Immature natural killer cell (primary cell): Measurements from ENCODE around the gene CLEC9A. TPM values are rescaled to one million over a fixed set of nuclear protein-coding genes. Genes with fewer than 3 reads are reported as not detected.
"Not testable (repeated sequence)": the region's sequence is repeated elsewhere in the genome, so short reads cannot be mapped to it uniquely, and the experiment has no call there.

ENCODE experiments used
- DNase-seq, 3 donors: peaks; one replicate each; pipeline ENCODE4 v3.0.0; 2022; ENCODE audit warnings: mixed read lengths in 1 of 3
- H3K27ac Mint-ChIP-seq, 6 donors: one replicate each; pipeline ENCODE4 v1.8.0; 2020; ENCODE audit warnings: mixed read lengths in 6 of 6, mild to moderate bottlenecking in 5 of 6, inconsistent platforms in 4 of 6, moderate library complexity in 3 of 6
- H3K27me3 Mint-ChIP-seq, 3 donors: one replicate each; pipeline ENCODE4 v1.8.0; 2020 to 2021; ENCODE audit warnings: low read depth in 3 of 3, mild to moderate bottlenecking in 3 of 3, mixed read lengths in 3 of 3, moderate library complexity in 3 of 3, inconsistent platforms in 1 of 3
- H3K36me3 Mint-ChIP-seq, 3 donors: one replicate each; pipeline ENCODE4 v1.8.0; 2020; ENCODE audit warnings: mixed read lengths in 3 of 3, inconsistent platforms in 2 of 3, mild to moderate bottlenecking in 2 of 3
- H3K4me1 Mint-ChIP-seq, 2 donors: one replicate each; pipeline ENCODE4 v1.8.0; 2020; ENCODE audit warnings: inconsistent platforms in 2 of 2, mild to moderate bottlenecking in 2 of 2, mixed read lengths in 2 of 2, moderate library complexity in 1 of 2
- H3K4me3 Mint-ChIP-seq, 5 donors: one replicate each; pipeline ENCODE4 v1.8.0; 2020; ENCODE audit warnings: mild to moderate bottlenecking in 5 of 5, mixed read lengths in 5 of 5, inconsistent platforms in 3 of 5, moderate library complexity in 3 of 5
- H3K9me3 Mint-ChIP-seq, 6 donors: one replicate each; pipeline ENCODE4 v1.8.0; 2020; ENCODE audit warnings: mild to moderate bottlenecking in 6 of 6, mixed read lengths in 6 of 6, inconsistent platforms in 4 of 6, moderate library complexity in 3 of 6
- polyA plus RNA-seq, 3 donors: library from polyadenylated mRNA; unstranded; fragments of 300-500 nt; fragmentation: Illumina TruSeq; gene quantifications; one replicate each; pipeline ENCODE4 v1.2.3, GENCODE V29; 2021

Gene CLEC9A
- polyA plus RNA-seq, result under 1 TPM in 1 of 3 donors, not detected in 2; 0.99 TPM

DNA sequence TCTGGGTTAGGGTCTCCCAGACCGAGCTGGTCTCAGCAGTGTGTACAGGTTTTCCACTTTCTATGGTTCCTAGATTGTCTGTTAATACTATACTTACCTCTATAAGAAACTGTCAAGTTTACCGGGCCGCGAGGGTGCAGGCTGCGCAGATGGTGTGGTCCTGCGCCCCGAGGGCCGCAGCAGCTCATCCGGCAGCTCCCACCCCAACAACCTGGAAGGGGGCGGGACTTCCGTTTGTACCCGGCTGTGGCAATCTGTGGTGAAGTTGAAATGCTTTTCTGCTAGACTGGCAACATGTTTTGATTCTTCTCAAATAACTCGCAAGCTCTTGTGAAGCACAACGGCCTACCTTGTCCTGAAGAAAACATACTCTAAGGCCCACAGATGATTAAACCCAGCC lies at the start of gene CLEC9A:
Gene CLEC9A (plus strand): TSS at position 237 of the 400 bp plus-strand sequence. CDS start 22,006 bp downstream, outside the sequence.
- no peak for DNase-seq
- H3K36me3 Mint-ChIP-seq, result peaks cover 0 to 4% (median 0%) of the 10 kb centered on the region in 3 donors
- no peaks in the 10 kb centered on the region for H3K4me1 Mint-ChIP-seq
- H3K4me3 Mint-ChIP-seq, result no peak within 1 kb of the TSS
- no peaks in the 10 kb centered on the region for H3K9me3 Mint-ChIP-seq
- peaks cover 1 to 12% (median 4%) of the 10 kb centered on the region in 3 donors for H3K27me3 Mint-ChIP-seq
- H3K27ac Mint-ChIP-seq, result no peak within 1 kb of the TSS

DNA sequence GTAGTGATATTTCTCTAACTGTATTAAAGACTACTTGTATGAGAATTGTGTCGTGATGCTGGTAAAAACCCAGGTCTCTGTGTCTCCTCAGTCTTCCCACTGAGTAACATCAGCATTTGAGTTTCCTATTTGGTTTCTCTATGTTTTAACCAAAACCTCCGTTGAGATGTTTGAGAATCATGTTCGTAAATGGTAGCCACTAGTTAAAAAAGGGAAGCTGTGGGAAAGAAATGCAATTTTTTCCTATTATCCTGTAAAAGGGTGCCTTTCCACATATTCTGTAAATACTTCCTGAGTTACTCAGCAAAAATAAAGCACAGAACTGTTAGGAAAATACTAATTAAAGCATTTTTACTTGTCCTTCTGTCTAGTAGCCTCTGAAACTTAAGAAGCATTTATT lies 38.6 kb upstream of the CLEC9A start:
- H3K9me3 Mint-ChIP-seq, result no peaks in the 10 kb centered on the region
- H3K27me3 Mint-ChIP-seq, result peaks cover 0 to 3% (median 0%) of the 10 kb centered on the region in 3 donors
- no peak for DNase-seq
- no peak overlapping the region for H3K4me3 Mint-ChIP-seq
- no peak overlapping the region for H3K27ac Mint-ChIP-seq
- H3K4me1 Mint-ChIP-seq, result peaks cover 12% of the 10 kb centered on the region in 2 donors
- peaks cover 0 to 19% (median 0%) of the 10 kb centered on the region in 3 donors for H3K36me3 Mint-ChIP-seq

DNA sequence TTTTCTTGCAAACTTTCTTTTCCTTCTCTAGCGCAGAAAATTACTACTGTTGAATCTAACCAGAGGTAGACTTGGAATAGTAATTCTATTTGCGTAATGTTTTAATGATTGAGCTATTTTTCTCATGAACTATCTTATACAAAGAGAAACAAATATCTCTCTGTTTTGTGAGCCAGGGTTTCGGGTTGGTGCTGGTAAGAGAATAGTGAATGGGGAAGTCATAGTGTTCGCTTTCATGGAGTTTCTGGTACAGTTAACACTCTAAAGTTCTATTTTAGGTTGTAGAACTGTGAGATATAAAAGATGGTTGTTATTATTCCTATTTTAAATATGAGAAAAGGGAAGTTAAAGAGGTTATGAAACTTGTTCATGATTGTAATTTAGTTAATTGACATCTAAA lies 38.2 kb upstream of the CLEC9A start:
- Mint-ChIP-seq H3K9me3 (no peaks in the 10 kb centered on the region), H3K4me3 (no peak overlapping the region), H3K4me1 (peaks cover 16 to 17% of the 10 kb centered on the region in 2 donors), H3K27ac (no peak overlapping the region), H3K27me3 (peaks cover 0 to 3% (median 0%) of the 10 kb centered on the region in 3 donors), H3K36me3 (peaks cover 0 to 19% (median 0%) of the 10 kb centered on the region in 3 donors)
- DNase-seq, result no peak

DNA sequence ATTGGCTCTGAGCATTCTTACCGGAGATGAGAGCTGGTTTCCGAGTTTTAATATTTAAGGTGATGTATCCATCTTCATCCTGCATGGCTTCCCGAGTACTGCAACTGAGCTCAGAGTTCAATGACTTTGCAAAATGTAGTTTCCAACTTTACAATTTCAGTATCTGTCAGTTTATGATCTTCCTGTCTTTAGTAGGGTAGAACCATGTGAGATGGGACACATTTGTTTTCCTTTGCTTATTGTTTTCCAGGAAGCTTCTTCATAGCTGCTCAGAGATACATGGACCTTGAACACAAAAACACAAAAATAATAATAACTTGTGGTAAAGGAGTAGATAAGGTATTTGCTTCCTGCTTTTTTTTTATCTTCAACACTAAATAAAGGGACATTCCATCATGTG lies 31.5 kb upstream of the CLEC9A start, which contains the start of gene CLEC1B:
Gene CLEC1B (minus strand): TSS at position 106 of the 400 bp plus-strand sequence. CDS start 21 bp downstream, at position 85.
- Mint-ChIP-seq H3K27me3 (peaks cover 2 to 3% (median 2%) of the 10 kb centered on the region in 3 donors), H3K36me3 (peaks cover 0 to 6% (median 0%) of the 10 kb centered on the region in 3 donors), H3K27ac (peak within 1 kb of the TSS in 1 of 6 donors; percentile 13), H3K4me3 (peak within 1 kb of the TSS in 1 of 5 donors; percentile 18), H3K9me3 (no peaks in the 10 kb centered on the region), H3K4me1 (peaks cover 20 to 23% of the 10 kb centered on the region in 2 donors)
- no peak for DNase-seq

- peaks cover 0 to 5% (median 0%) of the 10 kb centered on the region in 3 donors for H3K36me3 Mint-ChIP-seq
- H3K27me3 Mint-ChIP-seq, result peaks cover 2 to 7% (median 4%) of the 10 kb centered on the region in 3 donors
- H3K4me3 Mint-ChIP-seq, result no peak overlapping the region
- H3K27ac Mint-ChIP-seq, result no peak overlapping the region
- no peaks in the 10 kb centered on the region for H3K9me3 Mint-ChIP-seq
- DNase-seq, result no peak
- H3K4me1 Mint-ChIP-seq, result peaks cover 13 to 17% of the 10 kb centered on the region in 2 donors
These were observed 29.2 kb upstream of the CLEC9A start for GRCh38 chr12:10001171-10001776.

- peaks cover 0 to 4% (median 3%) of the 10 kb centered on the region in 3 donors for H3K27me3 Mint-ChIP-seq
- no peaks in the 10 kb centered on the region for H3K9me3 Mint-ChIP-seq
- DNase-seq, result no peak
- no peak overlapping the region for H3K27ac Mint-ChIP-seq
- peaks cover 5 to 12% (median 5%) of the 10 kb centered on the region in 3 donors for H3K36me3 Mint-ChIP-seq
- H3K4me1 Mint-ChIP-seq, result peaks cover 0 to 7% of the 10 kb centered on the region in 2 donors
- H3K4me3 Mint-ChIP-seq, result no peak overlapping the region
These were observed 17.7 kb upstream of the CLEC9A start for GRCh38 chr12:10012630-10013330.

- Mint-ChIP-seq H3K27me3 (peaks cover 0 to 6% (median 0%) of the 10 kb centered on the region in 3 donors), H3K9me3 (no peaks in the 10 kb centered on the region), H3K36me3 (peaks cover 5 to 12% (median 5%) of the 10 kb centered on the region in 3 donors), H3K4me3 (no peak overlapping the region), H3K4me1 (no peaks in the 10 kb centered on the region), H3K27ac (no peak overlapping the region)
- DNase-seq, result no peak
These were observed 15.0 kb upstream of the CLEC9A start for GRCh38 chr12:10015450-10015849.

DNA sequence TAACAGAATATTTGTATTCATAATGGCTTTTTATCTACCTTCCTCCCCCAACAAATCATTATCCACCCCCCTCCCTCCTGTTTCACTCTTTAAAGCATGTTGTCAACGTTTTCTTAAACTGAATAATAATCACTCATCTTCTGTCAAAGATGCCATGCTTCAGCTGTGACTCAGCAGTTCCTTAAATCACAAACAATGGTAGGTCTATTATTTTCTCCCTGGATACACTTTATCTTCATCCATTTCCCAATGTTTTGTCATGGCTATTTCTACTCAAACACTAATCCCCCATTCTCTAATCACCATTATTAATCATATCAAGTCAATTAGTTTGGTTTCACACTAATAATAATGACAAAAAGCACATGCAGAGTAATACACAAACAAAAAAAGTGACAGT lies 13.6 kb upstream of the CLEC9A start:
- Mint-ChIP-seq H3K27ac (no peak overlapping the region), H3K4me1 (no peaks in the 10 kb centered on the region), H3K27me3 (peaks cover 0 to 6% (median 1%) of the 10 kb centered on the region in 3 donors), H3K9me3 (no peaks in the 10 kb centered on the region), H3K4me3 (no peak overlapping the region), H3K36me3 (peaks cover 5 to 12% (median 5%) of the 10 kb centered on the region in 3 donors)
- no peak for DNase-seq

- DNase-seq, result no peak
- H3K4me3 Mint-ChIP-seq, result no peak overlapping the region
- peaks cover 5 to 12% (median 5%) of the 10 kb centered on the region in 3 donors for H3K36me3 Mint-ChIP-seq
- H3K4me1 Mint-ChIP-seq, result no peaks in the 10 kb centered on the region
- no peak overlapping the region for H3K27ac Mint-ChIP-seq
- H3K27me3 Mint-ChIP-seq, result peaks cover 0 to 6% (median 3%) of the 10 kb centered on the region in 3 donors
- H3K9me3 Mint-ChIP-seq, result no peaks in the 10 kb centered on the region
These were observed 12.1 kb upstream of the CLEC9A start for GRCh38 chr12:10018386-10018785.

DNA sequence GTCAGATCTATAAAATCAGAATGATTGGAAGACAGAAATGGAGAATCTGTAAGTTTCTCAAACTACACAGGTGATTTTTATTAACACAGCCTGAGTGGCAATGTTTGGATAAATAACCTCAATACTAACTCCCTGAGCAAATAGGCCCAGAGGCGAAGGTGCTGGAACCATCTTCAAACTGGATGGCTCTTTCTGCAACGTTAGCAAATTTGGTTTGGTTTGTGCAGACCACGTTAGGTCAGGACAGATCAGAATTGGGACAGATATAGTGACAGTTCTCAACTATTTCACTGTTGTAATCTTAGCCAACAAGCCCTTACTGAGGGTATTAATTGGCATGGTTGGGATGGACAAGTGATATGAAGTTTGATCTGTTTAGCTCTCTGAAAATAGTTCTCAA lies 9.1 kb upstream of the CLEC9A start:
- H3K9me3 Mint-ChIP-seq, result no peaks in the 10 kb centered on the region
- H3K27ac Mint-ChIP-seq, result no peak overlapping the region
- no peak overlapping the region for H3K4me3 Mint-ChIP-seq
- H3K27me3 Mint-ChIP-seq, result peaks cover 3 to 5% (median 3%) of the 10 kb centered on the region in 3 donors
- peaks cover 0 to 6% (median 5%) of the 10 kb centered on the region in 3 donors for H3K36me3 Mint-ChIP-seq
- no peak for DNase-seq
- H3K4me1 Mint-ChIP-seq, result no peaks in the 10 kb centered on the region

- H3K4me1 Mint-ChIP-seq, result no peaks in the 10 kb centered on the region
- no peak for DNase-seq
- H3K9me3 Mint-ChIP-seq, result no peaks in the 10 kb centered on the region
- peaks cover 1 to 7% (median 3%) of the 10 kb centered on the region in 3 donors for H3K27me3 Mint-ChIP-seq
- H3K36me3 Mint-ChIP-seq, result peaks cover 0 to 4% (median 0%) of the 10 kb centered on the region in 3 donors
- H3K27ac Mint-ChIP-seq, result no peak overlapping the region
- H3K4me3 Mint-ChIP-seq, result no peak overlapping the region
These were observed 5.2 kb upstream of the CLEC9A start for GRCh38 chr12:10025236-10025635.

DNA sequence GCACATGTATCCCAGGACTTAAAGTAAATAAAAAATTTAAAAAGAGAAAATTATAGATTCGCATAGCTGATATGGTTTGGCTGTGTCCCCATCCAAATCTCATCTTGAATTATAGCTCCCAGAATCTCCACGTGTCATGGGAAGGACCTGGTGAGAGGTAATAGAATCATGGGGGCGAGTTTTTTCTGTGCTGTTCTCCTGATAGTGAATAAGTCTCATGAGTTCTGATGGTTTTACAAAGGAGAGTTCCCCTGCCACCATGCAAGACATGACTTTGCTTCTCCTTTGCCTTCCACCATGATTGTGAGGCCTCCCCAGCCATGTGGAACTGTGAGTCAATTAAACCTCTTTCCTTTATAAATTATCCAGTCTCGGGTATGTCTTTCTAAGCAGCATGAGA lies 3.8 kb upstream of the CLEC9A start:
- not testable (repeated sequence) for H3K9me3 Mint-ChIP-seq, H3K27ac Mint-ChIP-seq, H3K27me3 Mint-ChIP-seq, DNase-seq, H3K4me1 Mint-ChIP-seq, H3K4me3 Mint-ChIP-seq, H3K36me3 Mint-ChIP-seq

DNA sequence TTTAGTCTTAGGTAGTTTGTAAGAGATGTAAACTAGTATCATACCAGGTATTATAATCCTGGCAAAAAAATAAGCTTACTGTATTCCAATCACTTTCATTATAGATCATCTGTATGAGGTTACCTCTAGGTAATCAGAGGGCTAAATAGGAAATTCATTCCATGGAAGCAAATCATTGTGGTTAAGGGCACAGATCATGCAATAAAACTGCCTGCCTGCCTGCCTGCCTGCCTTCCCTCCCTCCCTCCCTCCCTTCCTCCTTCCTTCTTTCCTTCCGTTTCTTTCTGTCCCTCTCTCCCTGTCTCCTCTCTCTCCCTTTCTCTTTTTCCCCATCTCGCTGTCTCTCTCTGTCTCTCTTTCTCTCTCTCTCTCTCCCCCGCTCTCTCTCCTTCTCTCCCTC lies 3.2 kb upstream of the CLEC9A start:
- H3K36me3 Mint-ChIP-seq, result peaks cover 0 to 4% (median 0%) of the 10 kb centered on the region in 3 donors
- H3K27me3 Mint-ChIP-seq, result peaks cover 1 to 7% (median 3%) of the 10 kb centered on the region in 3 donors
- no peak overlapping the region for H3K4me3 Mint-ChIP-seq
- H3K9me3 Mint-ChIP-seq, result no peaks in the 10 kb centered on the region
- no peak overlapping the region for H3K27ac Mint-ChIP-seq
- H3K4me1 Mint-ChIP-seq, result no peaks in the 10 kb centered on the region
- no peak for DNase-seq

DNA sequence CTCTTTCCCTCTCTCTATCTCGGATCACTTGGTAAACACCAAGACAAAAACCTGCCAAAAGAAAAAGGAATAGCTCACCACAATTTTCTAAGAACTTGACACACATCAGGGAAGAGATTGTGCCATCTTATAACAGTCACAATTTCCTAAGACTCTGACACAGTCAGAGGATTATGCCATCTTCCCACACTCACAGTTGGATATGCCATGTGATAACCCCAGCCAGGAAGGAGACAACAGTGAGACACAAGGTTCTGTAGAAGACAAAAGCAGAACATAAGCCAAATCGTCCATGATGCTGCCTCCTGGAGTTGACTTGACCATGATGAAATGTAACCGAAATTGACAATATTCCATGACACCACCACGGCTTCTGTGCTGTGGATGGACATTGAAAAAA lies 2.8 kb upstream of the CLEC9A start:
- H3K4me3 Mint-ChIP-seq, result no peak overlapping the region
- no peaks in the 10 kb centered on the region for H3K9me3 Mint-ChIP-seq
- H3K4me1 Mint-ChIP-seq, result no peaks in the 10 kb centered on the region
- DNase-seq, result no peak
- H3K27ac Mint-ChIP-seq, result no peak overlapping the region
- H3K36me3 Mint-ChIP-seq, result peaks cover 0 to 4% (median 0%) of the 10 kb centered on the region in 3 donors
- H3K27me3 Mint-ChIP-seq, result peaks cover 1 to 7% (median 1%) of the 10 kb centered on the region in 3 donors
